ENCODE results near the gene IDUA.

Gene IDUA

DNA sequence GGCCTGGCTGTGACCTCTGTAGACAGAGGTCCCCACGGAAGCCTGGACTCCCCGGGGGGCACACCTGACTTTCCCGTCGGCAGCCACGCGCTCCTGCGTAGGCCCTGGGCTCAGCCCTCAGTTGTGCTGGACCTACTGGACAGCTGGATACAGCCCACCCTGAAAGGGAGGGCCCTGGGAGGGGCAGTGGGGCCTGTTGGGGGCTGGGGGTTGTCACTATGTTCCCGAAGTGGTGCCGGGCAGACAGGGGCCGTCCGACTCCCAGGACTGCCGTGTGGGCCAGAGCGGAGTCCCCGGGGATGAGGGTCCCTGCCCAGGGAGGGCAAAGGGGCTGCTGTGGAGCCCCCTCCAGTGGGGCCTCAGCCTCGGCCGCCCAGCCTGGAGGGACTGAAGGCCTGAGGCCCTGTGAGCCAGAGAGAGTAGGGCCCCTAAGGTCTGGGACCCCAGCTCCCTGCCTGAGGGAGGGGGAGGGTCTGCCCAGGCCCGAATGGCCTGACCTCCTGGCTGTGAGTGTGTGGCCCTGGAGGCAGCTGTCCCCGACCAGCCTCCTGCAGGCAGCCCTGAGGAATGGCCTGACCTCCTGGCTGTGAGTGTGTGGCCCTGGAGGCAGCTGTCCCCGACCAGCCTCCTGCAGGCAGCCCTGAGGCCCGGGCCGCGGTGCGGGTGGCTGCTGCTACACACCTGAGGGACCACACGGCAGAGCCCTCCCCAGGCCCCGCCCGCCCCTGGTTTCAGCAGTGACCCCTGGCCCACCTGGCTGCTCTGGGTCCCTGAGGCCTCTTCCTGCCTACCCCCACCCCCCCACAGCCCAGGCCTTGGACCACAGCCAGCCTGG is 50.3 kb downstream of the IDUA start:
- no peak overlapping the region for H3K4me3 ChIP-seq (ENCODE audit: low read length)
- no peaks in the 10 kb centered on the region for H3K9me3 ChIP-seq (ENCODE audit: insufficient read depth, low read length)
- TF ChIP-seq, protein P1, sequence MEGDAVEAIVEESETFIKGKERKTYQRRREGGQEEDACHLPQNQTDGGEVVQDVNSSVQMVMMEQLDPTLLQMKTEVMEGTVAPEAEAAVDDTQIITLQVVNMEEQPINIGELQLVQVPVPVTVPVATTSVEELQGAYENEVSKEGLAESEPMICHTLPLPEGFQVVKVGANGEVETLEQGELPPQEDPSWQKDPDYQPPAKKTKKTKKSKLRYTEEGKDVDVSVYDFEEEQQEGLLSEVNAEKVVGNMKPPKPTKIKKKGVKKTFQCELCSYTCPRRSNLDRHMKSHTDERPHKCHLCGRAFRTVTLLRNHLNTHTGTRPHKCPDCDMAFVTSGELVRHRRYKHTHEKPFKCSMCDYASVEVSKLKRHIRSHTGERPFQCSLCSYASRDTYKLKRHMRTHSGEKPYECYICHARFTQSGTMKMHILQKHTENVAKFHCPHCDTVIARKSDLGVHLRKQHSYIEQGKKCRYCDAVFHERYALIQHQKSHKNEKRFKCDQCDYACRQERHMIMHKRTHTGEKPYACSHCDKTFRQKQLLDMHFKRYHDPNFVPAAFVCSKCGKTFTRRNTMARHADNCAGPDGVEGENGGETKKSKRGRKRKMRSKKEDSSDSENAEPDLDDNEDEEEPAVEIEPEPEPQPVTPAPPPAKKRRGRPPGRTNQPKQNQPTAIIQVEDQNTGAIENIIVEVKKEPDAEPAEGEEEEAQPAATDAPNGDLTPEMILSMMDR (IDR thresholded peaks at IDR 0.05; ENCODE audit: low read depth, low read length), result no peak
- TF ChIP-seq EZH2phosphoT487 (IDR thresholded peaks at IDR 0.05; ENCODE audit: low read depth), result no peak
- no peaks in the 10 kb centered on the region for H3K27me3 ChIP-seq (ENCODE audit: low read depth, low read length)
- no peaks in the 10 kb centered on the region for H3K79me2 ChIP-seq (ENCODE audit: low read length)
- H3K36me3 ChIP-seq (replicated peaks; ENCODE audit: low read depth, low read length), result no peaks in the 10 kb centered on the region
- H2AFZ ChIP-seq (ENCODE audit: low read depth, low read length), result no peak overlapping the region
- H4K20me1 ChIP-seq (ENCODE audit: insufficient read depth, low read length), result no peaks in the 10 kb centered on the region
- no peak overlapping the region for H3K27ac ChIP-seq (ENCODE audit: low read length)
- H3K4me2 ChIP-seq (ENCODE audit: low read length), result no peak overlapping the region
- H3K9ac ChIP-seq (ENCODE audit: low read length), result no peak overlapping the region
- no peaks in the 10 kb centered on the region for H3K4me1 ChIP-seq (ENCODE audit: low read length)

DNA sequence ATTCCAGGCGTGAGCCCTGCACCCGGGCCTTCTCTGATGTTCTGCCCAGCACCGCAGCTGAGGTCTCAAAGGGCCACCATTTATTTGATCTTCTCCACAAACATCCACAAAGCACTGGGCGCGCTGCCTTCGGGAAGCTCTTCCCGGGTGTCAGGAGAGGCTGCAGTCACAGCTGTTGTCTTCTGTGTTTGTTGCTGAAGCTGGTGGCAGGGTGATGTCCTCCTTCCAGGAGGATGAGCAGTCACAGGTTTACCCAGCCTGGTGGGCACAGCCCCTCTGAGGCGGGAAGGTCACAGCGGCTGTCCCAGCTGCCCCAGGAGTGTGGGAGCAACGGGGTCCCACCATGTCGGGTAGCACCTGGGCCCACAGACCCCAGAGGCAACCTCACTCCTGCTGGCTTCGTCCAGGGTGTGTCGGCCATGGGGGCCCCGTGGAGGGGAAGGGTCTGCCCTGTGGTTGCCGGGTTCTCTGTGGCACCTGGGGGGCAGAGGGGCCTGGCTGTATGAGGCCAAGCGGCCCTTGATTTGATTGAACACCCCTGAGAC is 52.2 kb downstream of the IDUA start:
- no peaks in the 10 kb centered on the region for H3K79me2 ChIP-seq (ENCODE audit: low read length)
- no peaks in the 10 kb centered on the region for H3K36me3 ChIP-seq (replicated peaks; ENCODE audit: low read depth, low read length)
- TF ChIP-seq EZH2phosphoT487 (IDR thresholded peaks at IDR 0.05; ENCODE audit: low read depth), result no peak
- TF ChIP-seq, protein P1 (IDR thresholded peaks at IDR 0.05; ENCODE audit: low read depth, low read length), result no peak
- no peaks in the 10 kb centered on the region for H3K27me3 ChIP-seq (ENCODE audit: low read depth, low read length)
- H3K4me3 ChIP-seq (ENCODE audit: low read length), result no peak overlapping the region
- no peak overlapping the region for H2AFZ ChIP-seq (ENCODE audit: low read depth, low read length)
- H3K9me3 ChIP-seq (ENCODE audit: insufficient read depth, low read length), result no peaks in the 10 kb centered on the region
- no peak overlapping the region for H3K4me2 ChIP-seq (ENCODE audit: low read length)
- H3K9ac ChIP-seq (ENCODE audit: low read length), result no peak overlapping the region
- H3K4me1 ChIP-seq (ENCODE audit: low read length), result no peaks in the 10 kb centered on the region
- no peak overlapping the region for H3K27ac ChIP-seq (ENCODE audit: low read length)
- no peaks in the 10 kb centered on the region for H4K20me1 ChIP-seq (ENCODE audit: insufficient read depth, low read length)

DNA sequence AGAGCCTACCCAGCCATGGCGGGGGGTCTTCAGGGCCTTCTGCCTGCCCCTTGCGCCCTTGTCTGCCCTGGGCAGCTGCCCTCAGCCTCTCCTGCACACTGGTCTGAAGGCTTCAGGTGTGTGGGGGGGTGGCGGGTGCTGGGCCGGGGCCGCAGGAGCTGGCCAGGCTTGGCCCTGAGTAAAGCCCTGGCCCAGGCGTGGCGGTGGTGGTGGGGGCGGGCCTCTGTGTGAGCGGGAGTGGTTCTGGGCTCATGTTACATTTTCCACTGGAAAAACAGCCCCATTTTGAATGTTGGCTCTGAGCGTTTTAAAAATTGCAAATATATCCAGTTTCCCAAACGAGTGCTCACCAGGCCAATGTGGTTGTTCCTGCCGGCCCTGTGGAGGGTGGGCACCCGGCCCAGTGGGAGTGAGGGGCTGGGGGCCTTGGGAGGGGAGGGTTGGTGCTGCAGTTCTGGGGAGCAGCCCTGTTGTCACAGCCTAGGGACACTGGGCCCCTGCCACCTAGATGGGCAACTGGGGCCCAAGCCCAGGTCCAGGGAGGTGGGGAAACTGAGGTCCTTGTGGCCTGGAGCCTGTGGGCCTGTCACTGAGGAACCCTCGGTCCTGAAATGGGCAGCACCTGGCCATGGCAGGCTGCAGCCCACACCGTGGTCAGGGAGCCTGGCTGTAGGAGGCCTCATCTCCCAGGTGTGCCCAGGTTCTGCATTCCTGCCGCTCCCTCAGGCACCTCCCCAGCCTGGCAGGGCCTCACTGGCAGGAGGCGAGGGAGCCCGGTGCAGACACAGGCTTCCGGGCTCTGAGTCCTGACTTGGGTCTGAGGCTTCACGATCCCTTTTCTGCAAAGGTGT is 52.9 kb downstream of the IDUA start:
- TF ChIP-seq, protein P1 (IDR thresholded peaks at IDR 0.05; ENCODE audit: low read depth, low read length), result no peak
- no peak for TF ChIP-seq EZH2phosphoT487 (IDR thresholded peaks at IDR 0.05; ENCODE audit: low read depth)
- Histone ChIP-seq H3K79me2 (ENCODE audit: low read length) (no peaks in the 10 kb centered on the region), H3K4me1 (ENCODE audit: low read length) (no peaks in the 10 kb centered on the region), H3K9ac (ENCODE audit: low read length) (no peak overlapping the region), H3K9me3 (ENCODE audit: insufficient read depth, low read length) (no peaks in the 10 kb centered on the region), H3K27me3 (ENCODE audit: low read depth, low read length) (no peaks in the 10 kb centered on the region), H3K4me3 (ENCODE audit: low read length) (no peak overlapping the region), H2AFZ (ENCODE audit: low read depth, low read length) (no peak overlapping the region), H3K4me2 (ENCODE audit: low read length) (no peak overlapping the region), H3K27ac (ENCODE audit: low read length) (no peak overlapping the region), H4K20me1 (ENCODE audit: insufficient read depth, low read length) (no peaks in the 10 kb centered on the region), H3K36me3 (replicated peaks; ENCODE audit: low read depth, low read length) (no peaks in the 10 kb centered on the region)

Data from OCI-LY3 (cell line).